CD4-positive, alpha-beta T cell treated with Interleukin-6 for 4 hours (primary cell): ENCODE data around the gene FATE1.
A peak's percentile ranks its signal among the peaks of the same experiment; 100 is the strongest.
"Not testable (repeated sequence)": the region's sequence is repeated elsewhere in the genome, so short reads cannot be mapped to it uniquely, and the experiment has no call there.

Experiments
- DNase-seq: peaks from one replicate; pipeline ENCODE4 v3.0.0-alpha.2; 2020; ENCODE audit warnings: mixed read lengths

The FATE1 gene

GRCh38 chrX:151715752-151716151 is at the start of gene FATE1:
FATE1 (plus strand) TSS chrX:151716035; CDS start chrX:151716120, 85 bp downstream.
- no peak for DNase-seq

GRCh38 chrX:151675121-151675746 is 40.6 kb upstream of the FATE1 start:
- no peak for DNase-seq

- DNase-seq, result no peak
Measured at GRCh38 chrX:151676196-151676595, 39.6 kb upstream of the FATE1 start.

GRCh38 chrX:151679798-151680402 is 35.9 kb upstream of the FATE1 start:
- no peak for DNase-seq

- DNase-seq, result peak; percentile 57
Measured at GRCh38 chrX:151680805-151681204, 35.0 kb upstream of the FATE1 start.

- DNase-seq, result no peak
Measured at GRCh38 chrX:151687635-151688034, 28.2 kb upstream of the FATE1 start.

GRCh38 chrX:151688695-151689094 is 27.1 kb upstream of the FATE1 start:
- DNase-seq, result no peak

- no peak for DNase-seq
Measured at GRCh38 chrX:151692825-151693224, 23.0 kb upstream of the FATE1 start.

- DNase-seq, result no peak
Measured at GRCh38 chrX:151694121-151694520, 21.7 kb upstream of the FATE1 start.

- no peak for DNase-seq
Measured at GRCh38 chrX:151694661-151695582, 20.9 kb upstream of the FATE1 start, which contains the start of gene PRRG3. PRRG3 (plus strand) TSS chrX:151695458; CDS start chrX:151698815, 3,357 bp downstream.

- no peak for DNase-seq
Measured at GRCh38 chrX:151695583-151696340, 20.1 kb upstream of the FATE1 start.

GRCh38 chrX:151697082-151697481 is 18.8 kb upstream of the FATE1 start:
- not testable (repeated sequence) for DNase-seq

GRCh38 chrX:151697522-151697921 is 18.3 kb upstream of the FATE1 start:
- DNase-seq, result no peak

- DNase-seq, result no peak
Measured at GRCh38 chrX:151698485-151698884, 17.4 kb upstream of the FATE1 start.

- DNase-seq, result no peak
Measured at GRCh38 chrX:151699746-151700145, 16.1 kb upstream of the FATE1 start.

- no peak for DNase-seq
Measured at GRCh38 chrX:151700581-151700980, 15.3 kb upstream of the FATE1 start.

- no peak for DNase-seq
Measured at GRCh38 chrX:151701071-151701470, 14.8 kb upstream of the FATE1 start.

GRCh38 chrX:151701531-151701930 is 14.3 kb upstream of the FATE1 start:
- DNase-seq, result no peak

- no peak for DNase-seq
Measured at GRCh38 chrX:151702026-151702714, 13.7 kb upstream of the FATE1 start.

GRCh38 chrX:151702741-151703340 is 13.0 kb upstream of the FATE1 start:
- no peak for DNase-seq

- no peak for DNase-seq
Measured at GRCh38 chrX:151703487-151703886, 12.3 kb upstream of the FATE1 start.
